ENCODE data around the gene TMEM52B. TPM values are rescaled to one million over a fixed set of nuclear protein-coding genes. Genes with fewer than 3 reads are reported as not detected.
"Not testable (repeated sequence)": the region's sequence is repeated elsewhere in the genome, so short reads cannot be mapped to it uniquely, and the experiment has no call there.

TMEM52B gene
- total RNA-seq, 2 donors from 2014 or later, result not detected

GRCh38 chr12:10210225-10210624, 31.4 kb downstream of the TMEM52B start:
- H3K4me3 Mint-ChIP-seq, result no peak overlapping the region
- peaks cover 2% of the 10 kb centered on the region for H3K27me3 Mint-ChIP-seq
- no peaks in the 10 kb centered on the region for H3K9me3 ChIP-seq (ENCODE audit: control insufficient read depth, low read length, poor library complexity, severe bottlenecking)
- H3K4me1 Mint-ChIP-seq, result peaks cover 20% of the 10 kb centered on the region
- ATAC-seq, result no peak
- DNase-seq, result no peak
- H3K36me3 Mint-ChIP-seq (ENCODE audit: low read depth), result no peaks in the 10 kb centered on the region
- H3K27ac Mint-ChIP-seq, result no peak overlapping the region

DNA sequence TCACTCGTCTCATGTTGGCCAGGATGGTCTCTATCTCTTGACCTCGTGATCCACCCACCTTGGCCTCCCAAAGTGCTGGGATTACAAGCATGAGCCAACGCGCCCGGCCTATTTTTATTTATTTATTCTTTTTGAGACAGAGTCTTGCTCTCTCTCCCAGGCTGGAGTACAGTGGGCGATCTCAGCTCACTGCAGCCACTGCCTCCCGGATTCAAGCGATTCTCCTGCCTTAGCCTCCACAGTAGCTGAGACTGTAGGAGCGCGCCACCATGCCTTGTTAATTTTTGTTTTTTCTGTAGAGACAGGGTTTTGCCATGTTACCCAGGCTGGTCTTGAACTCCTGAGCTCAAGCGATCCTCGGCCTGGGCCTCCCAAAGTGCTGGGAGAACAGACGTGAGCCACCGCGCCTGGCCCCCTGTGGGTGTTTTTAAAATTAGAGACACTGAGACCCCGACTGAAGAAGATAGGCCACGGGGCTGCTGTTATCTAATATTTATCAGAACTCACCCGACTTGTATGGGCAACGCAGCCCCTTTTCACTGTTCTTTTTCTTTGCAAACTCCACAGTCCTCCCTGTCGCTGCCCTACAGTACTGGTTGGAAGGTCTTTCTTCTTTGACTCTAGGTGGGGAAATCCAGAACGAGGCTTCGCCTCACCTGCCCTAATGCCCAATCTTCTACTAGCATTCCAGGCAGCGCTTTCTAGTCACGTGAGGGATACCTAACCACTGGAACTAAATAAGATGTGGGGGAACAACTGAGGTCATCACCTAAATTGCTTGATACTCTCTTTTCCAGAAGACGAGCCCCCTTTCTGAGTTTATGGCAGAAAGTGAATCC, 32.5 kb downstream of the TMEM52B start:
- peak overlapping the region; percentile 96 for H3K27ac Mint-ChIP-seq
- ATAC-seq (no peak), DNase-seq (no peak)
- H3K4me1 Mint-ChIP-seq, result peaks cover 23% of the 10 kb centered on the region
- no peaks in the 10 kb centered on the region for H3K36me3 Mint-ChIP-seq (ENCODE audit: low read depth)
- peak overlapping the region; percentile 94 for H3K4me3 Mint-ChIP-seq
- no peaks in the 10 kb centered on the region for H3K27me3 Mint-ChIP-seq
- no peaks in the 10 kb centered on the region for H3K9me3 ChIP-seq (ENCODE audit: control insufficient read depth, low read length, poor library complexity, severe bottlenecking)

DNA sequence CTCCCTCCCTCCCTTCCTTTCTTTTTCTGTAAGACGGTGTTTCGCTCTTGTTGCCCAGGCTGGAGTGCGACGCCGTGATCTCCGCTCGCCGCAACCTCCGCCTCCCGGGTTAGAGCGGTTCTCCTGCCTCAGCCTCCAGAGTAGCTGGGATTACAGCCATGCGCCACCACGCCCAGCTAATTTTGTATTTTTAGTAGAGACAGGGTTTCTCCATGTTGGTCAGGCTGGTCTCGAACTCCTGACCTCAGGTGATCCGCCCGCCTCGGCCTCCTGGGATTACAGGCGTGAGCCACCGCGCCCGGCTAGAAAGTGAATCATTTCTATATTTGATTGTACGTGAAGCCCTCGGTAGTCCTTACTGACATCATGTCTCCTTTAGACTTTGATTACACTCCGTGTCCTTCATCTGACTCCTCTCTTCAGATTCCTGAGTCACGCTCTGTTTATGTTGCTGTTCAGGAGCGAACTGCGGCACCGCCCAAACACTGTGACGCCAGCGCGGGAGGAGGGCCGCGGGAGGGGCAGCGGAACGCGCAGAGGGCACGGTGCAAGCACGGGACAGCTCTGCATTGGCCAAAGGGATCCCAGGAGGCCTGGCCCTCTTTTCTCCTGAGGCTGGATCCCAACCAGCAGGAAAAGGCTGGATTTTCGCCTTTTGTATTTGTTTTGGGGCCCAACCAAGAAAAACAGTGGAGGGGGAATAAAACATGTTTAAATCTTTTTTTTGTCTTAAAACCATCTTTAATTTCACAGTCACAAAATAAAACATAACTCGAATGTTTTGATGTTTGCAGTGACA, 33.3 kb downstream of the TMEM52B start:
- peak; percentile 67 to 79 (median 75) for DNase-seq
- no peaks in the 10 kb centered on the region for H3K9me3 ChIP-seq (ENCODE audit: control insufficient read depth, low read length, poor library complexity, severe bottlenecking)
- no peaks in the 10 kb centered on the region for H3K36me3 Mint-ChIP-seq (ENCODE audit: low read depth)
- peaks cover 23% of the 10 kb centered on the region for H3K4me1 Mint-ChIP-seq
- no peaks in the 10 kb centered on the region for H3K27me3 Mint-ChIP-seq
- H3K27ac Mint-ChIP-seq, result peak overlapping the region; percentile 96
- ATAC-seq, result peak; percentile 77
- H3K4me3 Mint-ChIP-seq, result peak overlapping the region; percentile 94

DNA sequence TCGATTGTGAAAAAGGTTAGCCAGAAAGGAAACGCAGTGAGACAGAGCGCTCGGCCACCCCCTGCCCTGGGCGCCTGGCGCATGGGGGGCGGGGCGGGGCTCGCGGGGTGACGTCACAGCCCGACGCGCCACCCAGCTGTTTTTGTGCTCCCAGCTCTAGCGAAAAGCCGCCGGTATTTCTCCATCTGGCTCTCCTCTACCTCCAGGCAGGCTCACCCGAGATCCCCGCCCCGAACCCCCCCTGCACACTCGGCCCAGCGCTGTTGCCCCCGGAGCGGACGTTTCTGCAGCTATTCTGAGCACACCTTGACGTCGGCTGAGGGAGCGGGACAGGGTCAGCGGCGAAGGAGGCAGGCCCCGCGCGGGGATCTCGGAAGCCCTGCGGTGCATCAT, 33.9 kb downstream of the TMEM52B start, which contains the start of gene GABARAPL1:
Gene GABARAPL1, plus strand, starts transcription at position 139 of the 393 bp plus-strand sequence. Its CDS starts 253 bp downstream, at position 392.
- ATAC-seq (peak; percentile 74), DNase-seq (peak; percentile 75 to 80 (median 76))
- H3K36me3 Mint-ChIP-seq (ENCODE audit: low read depth), result no peaks in the 10 kb centered on the region
- no peaks in the 10 kb centered on the region for H3K9me3 ChIP-seq (ENCODE audit: control insufficient read depth, low read length, poor library complexity, severe bottlenecking)
- peaks cover 23% of the 10 kb centered on the region for H3K4me1 Mint-ChIP-seq
- peak within 1 kb of the TSS; percentile 94 for H3K4me3 Mint-ChIP-seq
- H3K27ac Mint-ChIP-seq, result peak within 1 kb of the TSS; percentile 96
- H3K27me3 Mint-ChIP-seq, result no peaks in the 10 kb centered on the region

GRCh38 chr12:10213168-10214135, 34.6 kb downstream of the TMEM52B start:
- peak overlapping the region; percentile 96 for H3K27ac Mint-ChIP-seq
- peak; percentile 78 for ATAC-seq
- peaks cover 23% of the 10 kb centered on the region for H3K4me1 Mint-ChIP-seq
- H3K9me3 ChIP-seq (ENCODE audit: control insufficient read depth, low read length, poor library complexity, severe bottlenecking), result no peaks in the 10 kb centered on the region
- no peaks in the 10 kb centered on the region for H3K27me3 Mint-ChIP-seq
- H3K36me3 Mint-ChIP-seq (ENCODE audit: low read depth), result no peaks in the 10 kb centered on the region
- peak overlapping the region; percentile 94 for H3K4me3 Mint-ChIP-seq
- DNase-seq, result peak; percentile 59 to 77 (median 64)

DNA sequence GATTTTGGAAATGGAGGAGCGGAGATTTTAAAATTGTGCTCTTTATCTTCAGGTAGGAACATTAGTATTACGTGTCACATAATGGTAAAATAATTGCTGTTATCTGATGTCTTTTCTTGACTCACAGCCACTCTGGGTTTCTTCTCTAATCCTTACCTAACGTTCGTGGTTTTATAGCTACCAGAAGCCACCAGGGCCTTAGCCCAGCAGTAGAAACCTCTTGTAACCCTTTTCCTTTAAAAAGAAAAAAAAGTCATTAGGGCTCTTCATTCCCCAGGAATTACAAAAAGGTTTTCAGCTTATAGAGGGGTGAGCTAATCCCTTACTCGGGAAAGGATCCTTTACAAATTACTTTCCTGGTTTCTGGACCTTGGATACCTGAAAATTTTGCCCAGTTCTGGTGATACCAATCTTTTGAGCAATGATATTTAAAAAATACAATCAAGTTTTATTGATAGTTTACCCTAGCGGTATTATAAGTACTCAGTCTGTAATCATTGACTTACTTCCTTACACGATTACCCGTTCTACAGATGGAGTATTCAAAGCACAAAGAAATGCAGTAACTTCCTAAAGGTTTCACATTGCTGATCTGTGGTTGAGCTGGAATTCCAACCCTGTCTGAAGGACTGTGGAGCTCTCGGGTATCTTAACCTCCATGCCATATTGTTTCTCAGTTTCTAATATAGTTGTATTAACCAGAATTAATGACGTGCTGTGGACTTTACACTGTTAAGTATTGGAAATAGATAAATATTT, 35.5 kb downstream of the TMEM52B start:
- H3K9me3 ChIP-seq (ENCODE audit: control insufficient read depth, low read length, poor library complexity, severe bottlenecking), result no peaks in the 10 kb centered on the region
- peak overlapping the region; percentile 96 for H3K27ac Mint-ChIP-seq
- DNase-seq, result no peak
- ATAC-seq, result no peak
- peaks cover 23% of the 10 kb centered on the region for H3K4me1 Mint-ChIP-seq
- no peaks in the 10 kb centered on the region for H3K36me3 Mint-ChIP-seq (ENCODE audit: low read depth)
- H3K27me3 Mint-ChIP-seq, result no peaks in the 10 kb centered on the region
- peak overlapping the region; percentile 94 for H3K4me3 Mint-ChIP-seq

- Mint-ChIP-seq H3K36me3 (ENCODE audit: low read depth) (no peaks in the 10 kb centered on the region), H3K27ac (peak overlapping the region; percentile 96), H3K4me3 (peak overlapping the region; percentile 94), H3K4me1 (peaks cover 23% of the 10 kb centered on the region), H3K27me3 (no peaks in the 10 kb centered on the region)
- DNase-seq, result no peak
- H3K9me3 ChIP-seq (ENCODE audit: control insufficient read depth, low read length, poor library complexity, severe bottlenecking), result no peaks in the 10 kb centered on the region
- no peak for ATAC-seq
These were observed 36.0 kb downstream of the TMEM52B start for GRCh38 chr12:10214895-10215267.

DNA sequence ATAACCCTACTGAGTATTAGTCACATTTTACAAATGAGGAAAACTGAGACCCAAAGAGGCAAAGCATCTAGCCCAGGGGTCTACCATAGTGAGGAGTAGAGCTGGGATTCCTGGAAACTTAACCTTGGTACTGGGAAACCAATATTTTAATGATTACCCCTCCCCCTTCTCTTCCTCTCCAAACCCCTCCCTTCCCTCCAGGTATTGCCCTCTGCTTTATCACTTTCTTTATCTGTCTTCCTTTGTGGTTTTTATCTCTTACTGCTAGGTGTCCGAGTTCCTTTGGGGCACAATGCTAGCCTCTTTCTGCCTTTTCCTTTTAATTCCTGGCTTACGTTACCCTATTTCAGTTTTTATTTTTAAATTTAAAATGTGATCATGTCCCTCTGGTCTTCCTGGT, 36.6 kb downstream of the TMEM52B start:
- Mint-ChIP-seq H3K36me3 (ENCODE audit: low read depth) (no peaks in the 10 kb centered on the region), H3K27ac (peak overlapping the region; percentile 49), H3K27me3 (no peaks in the 10 kb centered on the region), H3K4me1 (peaks cover 25% of the 10 kb centered on the region), H3K4me3 (peak overlapping the region; percentile 59)
- ATAC-seq, result no peak
- no peaks in the 10 kb centered on the region for H3K9me3 ChIP-seq (ENCODE audit: control insufficient read depth, low read length, poor library complexity, severe bottlenecking)
- DNase-seq, result no peak

DNA sequence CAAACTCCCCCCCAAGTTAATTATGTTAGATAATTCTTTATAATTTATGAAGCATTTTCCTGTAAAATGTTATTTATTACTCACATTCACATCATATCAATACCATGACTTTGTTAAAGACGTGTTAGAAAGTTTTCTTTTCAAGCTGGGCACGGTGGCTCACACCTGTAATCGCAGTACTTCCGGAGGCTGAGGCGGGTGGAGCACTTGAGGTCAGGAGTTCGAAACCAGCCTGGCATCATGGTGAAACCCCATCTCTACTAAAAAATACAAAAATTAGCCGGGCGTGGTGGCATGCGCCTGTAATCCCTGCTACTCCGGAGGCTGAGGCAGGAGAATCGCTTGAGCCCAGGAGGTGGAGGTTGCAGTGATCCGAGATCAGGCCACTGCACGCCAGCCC, 37.1 kb downstream of the TMEM52B start:
- Mint-ChIP-seq H3K4me1 (peaks cover 25% of the 10 kb centered on the region), H3K27ac (peak overlapping the region; percentile 49)
- not testable (repeated sequence) for H3K36me3 Mint-ChIP-seq (ENCODE audit: low read depth); H3K9me3 ChIP-seq (ENCODE audit: control insufficient read depth, low read length, poor library complexity, severe bottlenecking); H3K27me3 Mint-ChIP-seq; H3K4me3 Mint-ChIP-seq; DNase-seq; ATAC-seq

- Mint-ChIP-seq H3K27ac (no peak overlapping the region), H3K4me1 (peaks cover 17% of the 10 kb centered on the region), H3K4me3 (no peak overlapping the region), H3K27me3 (no peaks in the 10 kb centered on the region), H3K36me3 (ENCODE audit: low read depth) (peaks cover 8% of the 10 kb centered on the region)
- ATAC-seq, result no peak
- no peak for DNase-seq
- H3K9me3 ChIP-seq (ENCODE audit: control insufficient read depth, low read length, poor library complexity, severe bottlenecking), result no peaks in the 10 kb centered on the region
These were observed 39.2 kb downstream of the TMEM52B start for GRCh38 chr12:10218021-10218420.

DNA sequence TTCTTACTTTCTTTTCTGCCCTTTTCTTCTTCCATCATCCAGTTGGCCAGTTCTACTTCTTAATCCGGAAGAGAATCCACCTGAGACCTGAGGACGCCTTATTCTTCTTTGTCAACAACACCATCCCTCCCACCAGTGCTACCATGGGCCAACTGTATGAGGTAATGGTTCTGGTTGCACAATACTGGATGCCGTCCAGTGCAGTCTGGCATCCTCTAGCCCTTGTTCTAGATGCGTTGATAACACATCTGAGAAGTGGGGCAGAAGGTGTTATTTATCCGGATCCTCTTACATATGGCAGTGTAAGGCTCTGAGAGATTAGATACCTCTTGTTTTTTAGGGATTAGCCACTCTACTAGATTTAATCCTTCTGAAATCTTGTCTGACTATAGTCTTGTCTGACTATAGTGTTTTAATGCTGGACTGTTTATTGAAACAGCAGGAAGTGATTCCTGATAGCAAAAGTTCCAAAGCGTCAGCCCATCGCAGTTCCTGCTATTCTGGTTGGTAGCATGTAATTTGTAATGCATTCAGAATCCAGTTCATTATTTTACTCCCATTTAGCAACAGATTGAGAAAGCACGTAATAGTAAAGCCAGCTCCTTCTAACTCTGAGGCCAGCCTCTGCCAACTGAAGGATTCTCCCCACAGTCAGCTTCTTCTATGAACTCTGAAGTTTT, 41.7 kb downstream of the TMEM52B start:
- Mint-ChIP-seq H3K4me1 (peaks cover 6% of the 10 kb centered on the region), H3K27ac (no peak overlapping the region), H3K27me3 (no peaks in the 10 kb centered on the region), H3K36me3 (ENCODE audit: low read depth) (peaks cover 8% of the 10 kb centered on the region), H3K4me3 (no peak overlapping the region)
- H3K9me3 ChIP-seq (ENCODE audit: control insufficient read depth, low read length, poor library complexity, severe bottlenecking), result no peaks in the 10 kb centered on the region
- DNase-seq, result no peak
- ATAC-seq, result no peak

DNA sequence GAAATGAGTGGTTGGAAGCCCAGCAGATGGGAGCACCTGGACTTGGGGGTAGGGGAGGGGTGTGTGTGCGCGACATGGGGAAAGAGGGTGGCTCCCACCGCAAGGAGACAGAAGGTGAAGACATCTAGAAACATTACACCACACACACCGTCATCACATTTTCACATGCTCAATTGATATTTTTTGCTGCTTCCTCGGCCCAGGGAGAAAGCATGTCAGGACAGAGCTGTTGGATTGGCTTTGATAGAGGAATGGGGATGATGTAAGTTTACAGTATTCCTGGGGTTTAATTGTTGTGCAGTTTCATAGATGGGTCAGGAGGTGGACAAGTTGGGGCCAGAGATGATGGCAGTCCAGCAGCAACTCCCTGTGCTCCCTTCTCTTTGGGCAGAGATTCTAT, 43.0 kb downstream of the TMEM52B start:
- peaks cover 8% of the 10 kb centered on the region for H3K36me3 Mint-ChIP-seq (ENCODE audit: low read depth)
- H3K27ac Mint-ChIP-seq, result peak overlapping the region; percentile 78
- H3K4me3 Mint-ChIP-seq, result no peak overlapping the region
- DNase-seq (no peak), ATAC-seq (no peak)
- H3K27me3 Mint-ChIP-seq, result no peaks in the 10 kb centered on the region
- no peaks in the 10 kb centered on the region for H3K9me3 ChIP-seq (ENCODE audit: control insufficient read depth, low read length, poor library complexity, severe bottlenecking)
- H3K4me1 Mint-ChIP-seq, result peaks cover 8% of the 10 kb centered on the region
